Psoas muscle (tissue), 8 donors: ENCODE measurements around the gene CHCHD10. TPM values are rescaled to one million over a fixed set of nuclear protein-coding genes. Genes with fewer than 3 reads are reported as not detected.

Source experiments
- ATAC-seq, 4 donors: fragments of 200-7000 bp; cut with Tn5 transposase; one replicate each; pipeline ENCODE4 v1.9.1; 2020; ENCODE audit warnings: moderate library complexity in 3 of 4, mild to moderate bottlenecking in 2 of 4
- DNase-seq, 2 donors: peaks; one replicate each; pipeline ENCODE4 v3.0.0-alpha.2; 2020
- H3K27ac ChIP-seq: fragments of 200-600 bp; one replicate; pipeline ENCODE4 v1.8.0; 2022
- H3K27me3 ChIP-seq, 3 donors: fragments of 200-600 bp in 1 of 3; one replicate each; pipeline versions ENCODE4 v1.6.1 to v1.8.0; 2013 to 2022; ENCODE audit warnings: low read length in 2 of 3, mild to moderate bottlenecking in 2 of 3, moderate library complexity in 1 of 3; ENCODE audit not compliant: insufficient read depth in 3 of 3
- H3K36me3 ChIP-seq, 2 donors: fragments of 200-600 bp in 1 of 2; one replicate each; pipeline versions ENCODE4 v1.6.1 to v1.8.0; 2013 to 2022; ENCODE audit warnings: low read depth in 1 of 2, mild to moderate bottlenecking in 1 of 2, moderate library complexity in 1 of 2; ENCODE audit not compliant: insufficient read depth in 1 of 2
- H3K4me1 ChIP-seq: fragments of 200-600 bp; one replicate; pipeline ENCODE4 v1.8.0; 2022
- H3K4me3 ChIP-seq: fragments of 200-600 bp; one replicate; pipeline ENCODE4 v1.8.0; 2022; ENCODE audit warnings: mild to moderate bottlenecking
- H3K9me3 ChIP-seq: fragments of 200-600 bp; one replicate; pipeline ENCODE4 v1.8.0; 2022
- WGBS, 3 donors: extraction: QIAGEN DNeasy Blood & Tissue Kit; methylation state at CpG; one replicate each; pipeline versions ENCODE4 v1.1.6 to v1.1.7; 2013; 5-methylcytosine and 5-hydroxymethylcytosine counted together
- intact Hi-C, 2 donors: fragments of 100-400 bp; cut with DNase I; formaldehyde crosslinking; loops; one replicate each; pipeline versions ENCODE4 v1.11.0 to v1.14.2; 2022
- polyA plus RNA-seq, 3 donors: library from polyadenylated mRNA; stranded (reverse); fragments of 200-250 nt; gene quantifications; one replicate each; pipeline ENCODE4 v1.2.3, GENCODE V29; 2013
- total RNA-seq, 4 donors: library from RNA; stranded (reverse); fragmentation: NEBNext Ultra II Directional in 2 of 4; extraction: Animal tissue kit (Norgen Biotek cat#: 25700) in 2 of 4; gene quantifications; one replicate each; pipeline versions ENCODE4 v1.2.1 to v1.2.4, GENCODE V29; 2021 to 2023
- TF ChIP-seq, protein P1 (sequence below): fragments of 200-600 bp; IDR thresholded peaks from one replicate; pipeline ENCODE4 v1.8.0; 2022; ENCODE audit warnings: antibody characterized with exemption
- donor health status: healthy with polysubstance abuse.
- donor health status: DM: no; HTN: no; CAD: no; lungs with moderate emphysema.
- donor health status: Bipolar disorder and iron deficiency.
- donor health status: healthy.
- donor health status: DM: yes; HTN: yes; CAD: no.
- donor health status: DM: no; HTN: no; CAD: no.
- donor health status: DM: no; HTN: no; CAD: no.
- donor health status: DM: yes; HTN: yes; CAD: no.

The CHCHD10 gene
- total and polyA plus RNA-seq, 7 donors = 460 to 1,066 (median 752) TPM

DNA sequence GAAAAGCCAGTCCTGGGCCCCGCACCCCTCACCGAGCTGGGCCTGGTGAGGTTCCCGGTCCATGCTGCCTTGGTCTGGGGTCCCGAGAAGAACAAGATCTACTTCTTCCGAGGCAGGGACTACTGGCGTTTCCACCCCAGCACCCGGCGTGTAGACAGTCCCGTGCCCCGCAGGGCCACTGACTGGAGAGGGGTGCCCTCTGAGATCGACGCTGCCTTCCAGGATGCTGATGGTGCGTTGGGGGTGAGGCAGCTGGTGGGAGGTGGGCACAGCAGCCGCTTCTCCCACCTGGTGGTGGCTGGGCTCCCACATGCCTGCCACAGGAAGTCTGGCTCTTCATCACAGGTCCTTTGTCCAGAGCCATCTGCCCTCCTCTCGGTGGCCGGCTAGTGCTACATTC is 14.5 kb upstream of the CHCHD10 start:
- no peak overlapping the region for H3K4me3 ChIP-seq
- DNase-seq (no peak), ATAC-seq (no peak)
- peaks cover 11% of the 10 kb centered on the region for H3K4me1 ChIP-seq
- no peaks in the 10 kb centered on the region for H3K27me3 ChIP-seq
- H3K9me3 ChIP-seq = no peaks in the 10 kb centered on the region
- intact Hi-C loops = no loop called here
- TF ChIP-seq, protein P1, sequence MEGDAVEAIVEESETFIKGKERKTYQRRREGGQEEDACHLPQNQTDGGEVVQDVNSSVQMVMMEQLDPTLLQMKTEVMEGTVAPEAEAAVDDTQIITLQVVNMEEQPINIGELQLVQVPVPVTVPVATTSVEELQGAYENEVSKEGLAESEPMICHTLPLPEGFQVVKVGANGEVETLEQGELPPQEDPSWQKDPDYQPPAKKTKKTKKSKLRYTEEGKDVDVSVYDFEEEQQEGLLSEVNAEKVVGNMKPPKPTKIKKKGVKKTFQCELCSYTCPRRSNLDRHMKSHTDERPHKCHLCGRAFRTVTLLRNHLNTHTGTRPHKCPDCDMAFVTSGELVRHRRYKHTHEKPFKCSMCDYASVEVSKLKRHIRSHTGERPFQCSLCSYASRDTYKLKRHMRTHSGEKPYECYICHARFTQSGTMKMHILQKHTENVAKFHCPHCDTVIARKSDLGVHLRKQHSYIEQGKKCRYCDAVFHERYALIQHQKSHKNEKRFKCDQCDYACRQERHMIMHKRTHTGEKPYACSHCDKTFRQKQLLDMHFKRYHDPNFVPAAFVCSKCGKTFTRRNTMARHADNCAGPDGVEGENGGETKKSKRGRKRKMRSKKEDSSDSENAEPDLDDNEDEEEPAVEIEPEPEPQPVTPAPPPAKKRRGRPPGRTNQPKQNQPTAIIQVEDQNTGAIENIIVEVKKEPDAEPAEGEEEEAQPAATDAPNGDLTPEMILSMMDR = no peak
- H3K36me3 ChIP-seq = no peaks in the 10 kb centered on the region
- WGBS, 3 donors = 90 to 93% (median 91%) methylated on average over 16 of the region's 16 CpGs
- no peak overlapping the region for H3K27ac ChIP-seq

DNA sequence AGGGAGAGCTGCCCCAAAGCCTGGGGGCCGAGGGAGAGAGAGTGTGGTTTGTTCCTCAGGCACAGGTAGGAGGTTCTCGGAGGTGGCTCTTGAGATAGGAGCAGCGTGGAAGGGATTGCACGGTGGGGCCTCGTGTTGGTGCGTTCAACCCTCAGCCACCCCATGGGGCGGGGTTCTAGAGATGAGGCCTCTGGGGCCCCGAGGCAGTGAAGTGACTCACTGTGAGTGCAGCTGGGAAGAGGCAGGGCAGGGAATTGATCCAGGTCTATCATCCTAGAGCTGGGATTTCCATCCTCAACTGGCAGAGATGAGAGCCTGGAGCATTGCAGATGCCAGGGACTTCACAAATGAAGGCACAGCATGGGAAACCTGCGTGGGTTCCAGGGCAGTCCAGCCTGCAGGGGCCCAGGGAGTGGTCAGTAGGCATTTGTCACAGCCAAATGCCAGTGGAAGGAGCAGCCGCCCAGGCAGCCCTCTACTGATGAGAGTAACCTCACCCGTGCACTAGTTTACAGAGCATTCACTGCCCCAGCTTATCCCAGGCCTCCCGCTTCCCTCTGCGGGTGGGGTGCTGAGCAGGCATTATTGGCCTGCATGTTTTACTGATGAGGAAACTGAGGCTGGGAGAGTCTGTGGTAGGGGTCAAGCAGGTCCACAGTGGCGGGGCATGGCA is 13.9 kb upstream of the CHCHD10 start:
- H3K27me3 ChIP-seq = no peaks in the 10 kb centered on the region
- no peaks in the 10 kb centered on the region for H3K9me3 ChIP-seq
- TF ChIP-seq, protein P1 = no peak
- ATAC-seq (peak in 2 of 4 donors; percentile 35 to 41), DNase-seq (peak; percentile 66 to 85)
- H3K4me3 ChIP-seq = no peak overlapping the region
- peaks cover 11% of the 10 kb centered on the region for H3K4me1 ChIP-seq
- no peaks in the 10 kb centered on the region for H3K36me3 ChIP-seq
- intact Hi-C loops = no loop called here
- H3K27ac ChIP-seq = no peak overlapping the region
- WGBS, 3 donors = 65 to 74% (median 67%) methylated on average over 14 of the region's 14 CpGs

DNA sequence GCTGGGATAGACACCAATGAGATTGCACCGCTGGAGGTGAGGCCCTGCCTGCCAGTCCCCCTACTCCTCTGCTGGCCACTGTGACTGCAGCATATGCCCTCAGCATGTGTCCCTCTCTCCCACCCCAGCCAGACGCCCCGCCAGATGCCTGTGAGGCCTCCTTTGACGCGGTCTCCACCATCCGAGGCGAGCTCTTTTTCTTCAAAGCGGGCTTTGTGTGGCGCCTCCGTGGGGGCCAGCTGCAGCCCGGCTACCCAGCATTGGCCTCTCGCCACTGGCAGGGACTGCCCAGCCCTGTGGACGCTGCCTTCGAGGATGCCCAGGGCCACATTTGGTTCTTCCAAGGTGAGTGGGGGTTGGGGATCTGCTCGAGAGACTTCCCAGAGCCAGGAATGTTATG is 13.3 kb upstream of the CHCHD10 start:
- TF ChIP-seq, protein P1 = no peak
- no peak for DNase-seq
- Histone ChIP-seq H3K9me3 (no peaks in the 10 kb centered on the region), H3K4me1 (peaks cover 6% of the 10 kb centered on the region), H3K27me3 (no peaks in the 10 kb centered on the region), H3K36me3 (no peaks in the 10 kb centered on the region), H3K4me3 (no peak overlapping the region), H3K27ac (no peak overlapping the region)
- intact Hi-C loops = no loop called here
- no peak for ATAC-seq
- WGBS, 3 donors = 65 to 70% (median 66%) methylated on average over 15 of the region's 15 CpGs

DNA sequence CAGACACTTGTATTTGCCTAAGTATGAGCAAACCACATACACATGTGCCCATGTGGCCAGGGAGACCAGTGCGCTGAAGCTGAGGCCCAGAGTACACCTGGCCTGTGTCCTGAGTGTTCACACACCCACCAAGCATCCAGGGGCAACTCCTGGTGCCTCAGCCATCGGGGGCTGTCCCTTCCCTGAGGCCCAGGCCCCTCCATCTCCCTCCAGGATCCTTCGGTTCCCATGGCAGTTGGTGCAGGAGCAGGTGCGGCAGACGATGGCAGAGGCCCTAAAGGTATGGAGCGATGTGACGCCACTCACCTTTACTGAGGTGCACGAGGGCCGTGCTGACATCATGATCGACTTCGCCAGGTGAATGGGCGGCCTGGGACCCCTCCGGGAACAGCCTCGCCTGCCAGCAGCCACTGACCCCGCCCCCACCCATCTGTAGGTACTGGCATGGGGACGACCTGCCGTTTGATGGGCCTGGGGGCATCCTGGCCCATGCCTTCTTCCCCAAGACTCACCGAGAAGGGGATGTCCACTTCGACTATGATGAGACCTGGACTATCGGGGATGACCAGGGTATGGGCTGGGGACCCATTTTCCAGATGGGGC is 12.5 kb upstream of the CHCHD10 start:
- no peak overlapping the region for H3K4me3 ChIP-seq
- no peaks in the 10 kb centered on the region for H3K9me3 ChIP-seq
- no peak for ATAC-seq
- no peaks in the 10 kb centered on the region for H3K27me3 ChIP-seq
- WGBS, 3 donors = 91 to 95% (median 92%) methylated on average over 20 of the region's 20 CpGs
- no peaks in the 10 kb centered on the region for H3K4me1 ChIP-seq
- H3K27ac ChIP-seq = no peak overlapping the region
- TF ChIP-seq, protein P1 = no peak
- H3K36me3 ChIP-seq = no peaks in the 10 kb centered on the region
- DNase-seq = no peak
- intact Hi-C loops = no loop called here
